MCF 10A (cell line): ENCODE measurements around the gene GID8. TPM values are rescaled to one million over a fixed set of nuclear protein-coding genes. Genes with fewer than 3 reads are reported as not detected.

Source experiments
- BruUV-seq: library from RNA; stranded (reverse); fragments of 400-500 nt; replicated peaks from 2 replicates; lab custom pipeline; 2021; lab: Mats Ljungman, UMichigan
- CTCF ChIA-PET: fragments of 300-600 bp; sonication (Branson Sonifier 250); formaldehyde crosslinking; extraction: SDS; loops from one replicate; lab custom pipeline; 2021; ENCODE audit warnings: antibody characterized with exemption, inconsistent platforms; lab: Yijun Ruan, JAX
- POLR2A ChIA-PET: fragments of 300-600, 350-650 bp; sonication (Branson Sonifier 250); formaldehyde crosslinking; extraction: SDS; loops from one replicate; lab custom pipeline; 2020; ENCODE audit warnings: antibody characterized with exemption, inconsistent platforms; lab: Yijun Ruan, JAX
- DNase-seq: peaks from one replicate; pipeline ENCODE4 v3.0.0-alpha.2; 2018; ENCODE audit not compliant: unreplicated experiment
- H3K27ac Mint-ChIP-seq: one replicate; pipeline ENCODE4 v1.8.0; 2022; ENCODE audit warnings: mild to moderate bottlenecking, low read depth, mixed read lengths; ENCODE audit not compliant: unreplicated experiment
- H3K27me3 Mint-ChIP-seq: one replicate; pipeline ENCODE4 v1.8.0; 2022; ENCODE audit warnings: mixed read lengths; ENCODE audit not compliant: insufficient read depth, unreplicated experiment
- H3K36me3 Mint-ChIP-seq: one replicate; pipeline ENCODE4 v1.8.0; 2022; ENCODE audit warnings: mild to moderate bottlenecking, moderate library complexity, mixed read lengths; ENCODE audit not compliant: insufficient read depth, unreplicated experiment
- H3K4me1 Mint-ChIP-seq: one replicate; pipeline ENCODE4 v1.8.0; 2022; ENCODE audit warnings: mixed read lengths; ENCODE audit not compliant: insufficient read depth, unreplicated experiment
- H3K4me3 Mint-ChIP-seq: one replicate; pipeline ENCODE4 v1.8.0; 2022; ENCODE audit warnings: mild to moderate bottlenecking, moderate library complexity, mixed read lengths; ENCODE audit not compliant: unreplicated experiment
- H3K9me3 Mint-ChIP-seq: one replicate; pipeline ENCODE4 v1.8.0; 2022; ENCODE audit warnings: mixed read lengths; ENCODE audit not compliant: unreplicated experiment
- CTCF ChIP-seq: fragments of 200-600 bp; IDR thresholded peaks from one replicate; pipeline ENCODE4 v1.8.0; 2022; ENCODE audit warnings: antibody characterized with exemption, mild to moderate bottlenecking; ENCODE audit not compliant: unreplicated experiment
- intact Hi-C: fragments of 100-400 bp; cut with micrococcal nuclease; formaldehyde crosslinking; loops from 2 replicates; pipeline ENCODE4 v1.14.1; 2022
- total RNA-seq: library from RNA; stranded (reverse); gene quantifications from 2 replicates; pipeline ENCODE4 v1.2.3, GENCODE V29; 2022

GID8 gene
- total RNA-seq, 1 experiment from 2014 or later = 31.6 TPM

GRCh38 chr20:62926229-62927127, 11.5 kb upstream of the GID8 start, which contains the start of gene DIDO1:
TSS of gene DIDO1 (minus strand) at chr20:62926505.
- intact Hi-C loops = no loop called here
- Mint-ChIP-seq H3K36me3 (peaks cover 9% of the 10 kb centered on the region), H3K4me1 (peaks cover 31% of the 10 kb centered on the region), H3K4me3 (peak within 1 kb of the TSS; percentile 76), H3K27me3 (no peaks in the 10 kb centered on the region), H3K27ac (peak within 1 kb of the TSS; percentile 95), H3K9me3 (no peaks in the 10 kb centered on the region)
- ChIA-PET POLR2A (interaction anchor here (0.7 to 6.2 kb wide), 16 partner anchors 8 to 302 kb away, joined by 3 to 341 read pairs (median 5); partner anchors contain the start of genes GID8 and MRGBP), CTCF (interaction anchor here (0.5 to 2.4 kb wide), 13 partner anchors 8 to 612 kb away, joined by 3 to 11 read pairs (median 4); partner anchors contain the start of genes GID8 and PTK6)
- TF ChIP-seq CTCF = peak; percentile 65
- peak; percentile 82 for DNase-seq
- BruUV-seq = no TSS peak

- Mint-ChIP-seq H3K4me1 (peaks cover 31% of the 10 kb centered on the region), H3K36me3 (peaks cover 12% of the 10 kb centered on the region), H3K27me3 (no peaks in the 10 kb centered on the region), H3K27ac (peak overlapping the region; percentile 95), H3K4me3 (peak overlapping the region; percentile 76), H3K9me3 (no peaks in the 10 kb centered on the region)
- BruUV-seq = no TSS peak
- CTCF ChIA-PET = interaction anchor here (0.6 to 2.4 kb wide), 9 partner anchors 8 to 786 kb away, joined by 3 to 11 read pairs (median 5); partner anchors contain the start of gene GID8
- intact Hi-C loops = no loop called here
- POLR2A ChIA-PET = interaction anchor here (0.6 to 6.2 kb wide), 12 partner anchors 9 to 731 kb away, joined by 3 to 341 read pairs (median 5); partner anchors contain the start of genes GID8, MRGBP and RTEL1
- TF ChIP-seq CTCF = no peak
- DNase-seq = no peak
These were observed 10.7 kb upstream of the GID8 start for GRCh38 chr20:62927128-62927705.

DNA sequence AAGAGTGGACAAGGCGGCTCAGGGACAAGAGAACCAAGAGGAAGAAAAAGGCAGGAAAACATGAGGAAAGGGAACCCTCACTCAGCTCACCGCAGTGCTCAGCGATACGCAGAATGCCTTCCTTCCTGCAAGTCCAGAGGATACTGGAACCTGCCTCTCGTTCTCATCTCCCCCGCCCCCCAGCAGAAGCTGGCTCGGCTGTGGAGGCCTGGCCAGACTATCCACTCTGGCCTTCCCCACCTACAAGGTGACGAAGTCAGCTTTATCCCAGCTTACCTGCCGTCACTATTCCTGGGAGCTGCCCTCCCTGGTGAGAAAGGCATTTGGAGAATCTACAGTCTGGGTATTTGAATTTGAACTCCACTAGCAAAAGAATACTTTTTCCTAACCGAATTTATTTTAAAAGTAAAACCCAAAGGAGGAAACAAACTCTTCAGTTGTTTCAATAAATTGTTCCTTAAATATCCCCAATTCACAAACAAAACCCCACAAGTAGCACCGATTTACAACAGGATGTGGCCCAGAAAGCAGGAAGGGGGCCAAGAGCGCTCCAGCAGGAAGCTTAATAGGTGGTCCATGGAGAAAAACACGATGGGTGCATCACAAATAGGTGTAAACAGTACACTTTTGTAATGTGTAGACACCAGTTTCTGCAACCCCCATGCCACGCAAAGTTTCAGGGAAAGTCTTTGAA, 9.6 kb upstream of the GID8 start:
- ChIA-PET CTCF (interaction anchor here (0.6 to 2.4 kb wide), 6 partner anchors 9 to 787 kb away, joined by 3 to 11 read pairs (median 6); partner anchors contain the start of gene GID8), POLR2A (interaction anchor here (0.6 to 6.2 kb wide), 6 partner anchors 8 to 287 kb away, joined by 3 to 341 read pairs (median 4); partner anchors contain the start of genes GID8, MRGBP and SLCO4A1)
- H3K36me3 Mint-ChIP-seq = peaks cover 19% of the 10 kb centered on the region
- H3K27me3 Mint-ChIP-seq = no peaks in the 10 kb centered on the region
- intact Hi-C loops = no loop called here
- peak overlapping the region; percentile 76 for H3K4me3 Mint-ChIP-seq
- peaks cover 29% of the 10 kb centered on the region for H3K4me1 Mint-ChIP-seq
- peak overlapping the region; percentile 75 for H3K27ac Mint-ChIP-seq
- no TSS peak for BruUV-seq
- TF ChIP-seq CTCF = no peak
- no peaks in the 10 kb centered on the region for H3K9me3 Mint-ChIP-seq
- no peak for DNase-seq
